Lower leg skin (tissue), 4 donors: ENCODE data around the gene TICAM2. TPM values are rescaled to one million over a fixed set of nuclear protein-coding genes. Genes with fewer than 3 reads are reported as not detected.

Experiments used
- DNase-seq, 2 donors: peaks; one replicate each; pipeline ENCODE4 v3.0.0-alpha.2; 2019; ENCODE audit warnings: low spot score in 2 of 2
- H3K4me3 ChIP-seq: fragments of 200-600 bp; sonication (generic); 2 replicates; pipeline ENCODE4 v1.5.1; 2017; ENCODE audit warnings: mild to moderate bottlenecking, low read depth; ENCODE audit not compliant: poor library complexity, severe bottlenecking
- CTCF ChIP-seq, 3 donors: fragments of 450-650 bp; IDR thresholded peaks; one replicate each; pipeline ENCODE4 v1.5.1; 2016; ENCODE audit warnings: antibody characterized with exemption in 3 of 3, mild to moderate bottlenecking in 3 of 3, moderate library complexity in 2 of 3
- POLR2A ChIP-seq, 2 donors: fragments of 450-650 bp; IDR thresholded peaks; one replicate each; pipeline ENCODE4 v1.6.1; 2016 to 2017; ENCODE audit warnings: antibody characterized with exemption in 2 of 2, mild to moderate bottlenecking in 1 of 2, moderate library complexity in 1 of 2
- WGBS, 2 donors: methylation state at CpG; one replicate each; pipeline ENCODE4 v1.1.5; 2018; 5-methylcytosine and 5-hydroxymethylcytosine counted together
- intact Hi-C: fragments of 100-400 bp; cut with DNase I; formaldehyde crosslinking; loops from one replicate; pipeline ENCODE4 v1.15.0; 2023; ENCODE audit warnings: low total_unique reads
- total RNA-seq, 4 donors: library from RNA; depleted of rRNA; stranded (reverse); fragments of >200 nt; gene quantifications; one replicate each; pipeline ENCODE4 v1.1.0, GENCODE V29; 2016

Gene TICAM2
- total RNA-seq, 4 donors from 2014 or later, result 0.39 to 0.72 TPM; not detected in 2

GRCh38 chr5:115588640-115589039 lies 13.6 kb downstream of the TICAM2 start:
- TF ChIP-seq CTCF (IDR thresholded peaks at IDR 0.05) (no peak), POLR2A (IDR thresholded peaks at IDR 0.05) (no peak)
- WGBS, 2 donors, result 44 to 55% methylated on average over 4 of the region's 4 CpGs
- H3K4me3 ChIP-seq, result no peak overlapping the region
- DNase-seq, result no peak
- intact Hi-C loops, result loop anchor here (5.0 kb wide), 1 partner anchor 276 kb away; no protein-coding TSS in a partner anchor

GRCh38 chr5:115586525-115587146 lies 15.6 kb downstream of the TICAM2 start:
- no peak overlapping the region for H3K4me3 ChIP-seq
- intact Hi-C loops, result loop anchor here (5.0 kb wide), 1 partner anchor 274 kb away; no protein-coding TSS in a partner anchor
- 47 to 51% methylated on average over 6 of the region's 6 CpGs for WGBS, 2 donors
- DNase-seq, result no peak
- no peak for TF ChIP-seq POLR2A (IDR thresholded peaks at IDR 0.05)
- TF ChIP-seq CTCF (IDR thresholded peaks at IDR 0.05), result no peak

GRCh38 chr5:115585265-115585664 lies 17.0 kb downstream of the TICAM2 start:
- intact Hi-C loops, result loop anchor here (5.0 kb wide), 1 partner anchor 273 kb away; no protein-coding TSS in a partner anchor
- H3K4me3 ChIP-seq, result no peak overlapping the region
- WGBS, 2 donors, result 56 to 79% methylated on average over 1 of the region's 1 CpG
- DNase-seq, result no peak
- TF ChIP-seq CTCF (IDR thresholded peaks at IDR 0.05), result no peak
- TF ChIP-seq POLR2A (IDR thresholded peaks at IDR 0.05), result no peak

GRCh38 chr5:115584501-115584900 lies 17.8 kb downstream of the TICAM2 start:
- no peak overlapping the region for H3K4me3 ChIP-seq
- 87 to 93% methylated on average over 1 of the region's 1 CpG for WGBS, 2 donors
- no peak for DNase-seq
- no peak for TF ChIP-seq POLR2A (IDR thresholded peaks at IDR 0.05)
- no peak for TF ChIP-seq CTCF (IDR thresholded peaks at IDR 0.05)
- intact Hi-C loops, result no loop called here

- TF ChIP-seq CTCF (IDR thresholded peaks at IDR 0.05) (no peak), POLR2A (IDR thresholded peaks at IDR 0.05) (no peak)
- WGBS, 2 donors, result 54 to 63% methylated on average over 3 of the region's 3 CpGs
- DNase-seq, result no peak
- intact Hi-C loops, result no loop called here
- H3K4me3 ChIP-seq, result no peak overlapping the region
Observed at GRCh38 chr5:115583474-115583873, 18.8 kb downstream of the TICAM2 start.

GRCh38 chr5:115580941-115581340 lies 21.3 kb downstream of the TICAM2 start:
- intact Hi-C loops, result no loop called here
- 95 to 97% methylated on average over 2 of the region's 2 CpGs for WGBS, 2 donors
- no peak for TF ChIP-seq POLR2A (IDR thresholded peaks at IDR 0.05)
- no peak for TF ChIP-seq CTCF (IDR thresholded peaks at IDR 0.05)
- no peak overlapping the region for H3K4me3 ChIP-seq
- DNase-seq, result no peak
